Body of pancreas (tissue), 4 donors: ENCODE data around the gene NBR1.

Experiments used
- POLR2A ChIP-seq, 3 donors: fragments of 450-650 bp; IDR thresholded peaks; one replicate each; pipeline ENCODE4 v1.6.1; 2016; ENCODE audit warnings: antibody characterized with exemption in 3 of 3, mild to moderate bottlenecking in 2 of 3
- TF ChIP-seq, protein P1 (sequence below), 7 experiments: fragments of 450-650 bp in 4 of 7; fragments of 200-600 bp in 3 of 7; sonication (generic) in 3 of 7; IDR thresholded peaks; one replicate each; pipeline ENCODE4 v1.5.1; 2016 to 2019; ENCODE audit warnings: antibody characterized with exemption in 7 of 7

DNA sequence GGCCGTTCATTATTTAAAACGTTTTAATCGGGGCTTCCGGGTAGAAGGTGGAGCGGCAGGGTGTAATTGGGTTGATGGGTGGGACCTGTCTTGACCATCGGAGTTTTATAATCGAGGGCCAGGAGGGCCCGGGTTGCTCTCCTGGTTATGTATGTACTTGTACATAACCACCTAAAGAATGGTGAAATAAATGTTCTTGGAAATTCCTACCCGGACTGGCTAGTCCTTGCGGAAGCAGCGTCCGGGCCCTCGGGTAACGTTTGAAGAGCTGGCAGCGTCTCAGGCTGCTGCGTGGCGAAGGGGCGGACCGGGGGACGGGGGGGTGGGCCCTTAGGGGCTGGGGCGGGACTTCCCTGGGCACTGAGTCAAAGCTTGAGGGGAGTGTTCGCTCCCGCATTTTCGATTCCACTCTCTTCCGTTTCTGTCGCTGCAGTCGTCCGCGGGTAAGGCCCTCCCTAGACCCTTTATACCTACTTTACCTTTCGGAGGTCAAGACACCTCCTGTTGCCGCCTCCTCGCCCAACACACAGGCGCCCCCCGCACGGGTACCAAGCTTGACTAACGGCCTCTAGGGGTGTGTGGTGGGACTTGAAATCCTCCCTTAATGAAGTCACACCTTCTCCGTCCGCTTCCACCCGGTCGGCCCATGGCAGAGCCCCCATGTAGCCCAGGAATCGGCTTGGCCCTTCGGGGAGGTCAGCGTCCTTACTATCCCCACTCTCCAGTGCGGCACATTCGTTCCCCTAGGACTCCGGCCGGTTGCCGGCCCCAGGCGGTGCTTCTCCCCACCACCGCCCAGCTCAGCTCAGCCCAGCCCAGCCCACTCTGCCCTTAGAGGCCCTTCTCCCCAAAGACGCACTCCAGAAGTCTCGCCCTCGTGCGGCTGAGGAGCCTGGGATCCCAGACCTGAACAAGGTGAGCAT lies 40.7 kb downstream of the NBR1 start, which contains the start of gene TMEM106A:
- TF ChIP-seq, protein P1, sequence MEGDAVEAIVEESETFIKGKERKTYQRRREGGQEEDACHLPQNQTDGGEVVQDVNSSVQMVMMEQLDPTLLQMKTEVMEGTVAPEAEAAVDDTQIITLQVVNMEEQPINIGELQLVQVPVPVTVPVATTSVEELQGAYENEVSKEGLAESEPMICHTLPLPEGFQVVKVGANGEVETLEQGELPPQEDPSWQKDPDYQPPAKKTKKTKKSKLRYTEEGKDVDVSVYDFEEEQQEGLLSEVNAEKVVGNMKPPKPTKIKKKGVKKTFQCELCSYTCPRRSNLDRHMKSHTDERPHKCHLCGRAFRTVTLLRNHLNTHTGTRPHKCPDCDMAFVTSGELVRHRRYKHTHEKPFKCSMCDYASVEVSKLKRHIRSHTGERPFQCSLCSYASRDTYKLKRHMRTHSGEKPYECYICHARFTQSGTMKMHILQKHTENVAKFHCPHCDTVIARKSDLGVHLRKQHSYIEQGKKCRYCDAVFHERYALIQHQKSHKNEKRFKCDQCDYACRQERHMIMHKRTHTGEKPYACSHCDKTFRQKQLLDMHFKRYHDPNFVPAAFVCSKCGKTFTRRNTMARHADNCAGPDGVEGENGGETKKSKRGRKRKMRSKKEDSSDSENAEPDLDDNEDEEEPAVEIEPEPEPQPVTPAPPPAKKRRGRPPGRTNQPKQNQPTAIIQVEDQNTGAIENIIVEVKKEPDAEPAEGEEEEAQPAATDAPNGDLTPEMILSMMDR (IDR thresholded peaks at IDR 0.05), result peak in 6 of 7 experiments; percentile 12 to 52 (median 36)
- peak in 2 of 3 donors; percentile 73 to 78 for TF ChIP-seq POLR2A (IDR thresholded peaks at IDR 0.05)
